ENCODE data around the gene SIGLEC14. TPM values are rescaled to one million over a fixed set of nuclear protein-coding genes. Genes with fewer than 3 reads are reported as not detected.

The SIGLEC14 gene
- total and polyA plus RNA-seq, 2 donors (not counting 3 experiments of a cell fraction or from before 2014, with no cell fraction given) = 0.10 TPM; not detected in 1

DNA sequence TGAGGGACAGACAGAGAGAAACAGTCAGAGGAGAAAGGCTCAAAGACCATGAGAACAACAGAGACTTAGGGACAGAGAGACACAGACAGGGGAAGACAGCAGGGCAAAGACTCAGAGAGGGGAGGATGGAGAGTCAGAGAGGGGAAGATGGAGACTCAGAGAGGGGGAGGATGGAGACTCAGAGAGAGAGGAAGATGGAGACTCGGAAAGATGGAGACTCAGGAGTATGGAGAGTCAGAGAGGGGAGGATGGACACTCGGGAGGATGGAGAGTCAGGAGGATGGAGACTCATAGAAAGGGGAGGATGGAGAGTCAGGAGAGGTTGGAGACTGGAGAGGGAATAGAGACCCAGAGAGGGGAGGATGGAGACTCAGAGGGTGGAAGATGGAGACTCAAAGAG is 47.2 kb upstream of the SIGLEC14 start:
- ChIA-PET CTCF (no interaction called here), POLR2A (no interaction called here)
- intact Hi-C loops (cut with micrococcal nuclease) = no loop called here
- Histone ChIP-seq H3K4me3 (replicated peaks in 1 of 3; ENCODE audit: insufficient read depth in 1 of 3, low read depth in 1 of 3, low read length in 3 of 3) (no peak overlapping the region), H3K9me1 (replicated peaks; ENCODE audit: control insufficient read depth, extremely low read depth, insufficient read depth, low read length) (no peaks in the 10 kb centered on the region), H3K36me3 (ENCODE audit: control insufficient read depth in 2 of 2, extremely low read depth in 1 of 2, insufficient read depth in 2 of 2, low read length in 2 of 2) (peaks cover 14 to 40% of the 10 kb centered on the region in 2 experiments), H3K9ac (replicated peaks; ENCODE audit: extremely low read depth, insufficient read depth, low read length) (no peak overlapping the region), H3K27me3 (ENCODE audit: control insufficient read depth in 2 of 2, insufficient read depth in 2 of 2, low read length in 2 of 2) (no peaks in the 10 kb centered on the region), H3K79me2 (ENCODE audit: control insufficient read depth, insufficient read depth, low read length) (peaks cover 77% of the 10 kb centered on the region), H2AFZ (ENCODE audit: low read depth, low read length) (no peak overlapping the region), H3K27ac (ENCODE audit: insufficient read depth, low read depth, low read length) (no peak overlapping the region), H3K4me2 (ENCODE audit: insufficient read depth, low read length) (no peak overlapping the region), H4K20me1 (replicated peaks; ENCODE audit: control insufficient read depth, extremely low read depth, insufficient read depth, low read length) (peaks cover 5% of the 10 kb centered on the region), H3K4me1 (ENCODE audit: control insufficient read depth, extremely low read depth, insufficient read depth, low read length) (peaks cover 10% of the 10 kb centered on the region), H3K9me3 (replicated peaks; ENCODE audit: control insufficient read depth, insufficient read depth, low read length) (no peaks in the 10 kb centered on the region)
- no peak for FAIRE-seq
- TF ChIP-seq EZH2 (IDR thresholded peaks at IDR 0.05; ENCODE audit: borderline replicate concordance, low read depth, low read length, severe bottlenecking) = no peak
- TF ChIP-seq GATA2 (IDR thresholded peaks at IDR 0.05; ENCODE audit: insufficient read depth, insufficient read length, low read depth, low read length) = no peak
- no peak for TF ChIP-seq FOS (IDR thresholded peaks at IDR 0.05; ENCODE audit: borderline replicate concordance, insufficient read depth, low read length)
- no peak for TF ChIP-seq POLR2AphosphoS5 (IDR thresholded peaks at IDR 0.05; ENCODE audit: insufficient read depth, low read depth, low read length)
- TF ChIP-seq, protein P1, sequence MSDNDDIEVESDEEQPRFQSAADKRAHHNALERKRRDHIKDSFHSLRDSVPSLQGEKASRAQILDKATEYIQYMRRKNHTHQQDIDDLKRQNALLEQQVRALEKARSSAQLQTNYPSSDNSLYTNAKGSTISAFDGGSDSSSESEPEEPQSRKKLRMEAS (IDR thresholded peaks at IDR 0.05; ENCODE audit: insufficient read depth, insufficient read length) = no peak
- no peak for TF ChIP-seq JUN (IDR thresholded peaks at IDR 0.05; ENCODE audit: borderline replicate concordance, insufficient read depth, insufficient read length, low read depth)
- no peak for TF ChIP-seq POLR2A (IDR thresholded peaks at IDR 0.05; ENCODE audit: low read depth, low read length)
- no peak for TF ChIP-seq MYC (IDR thresholded peaks at IDR 0.05; ENCODE audit: low read depth, low read length)
- TF ChIP-seq, protein P2, sequence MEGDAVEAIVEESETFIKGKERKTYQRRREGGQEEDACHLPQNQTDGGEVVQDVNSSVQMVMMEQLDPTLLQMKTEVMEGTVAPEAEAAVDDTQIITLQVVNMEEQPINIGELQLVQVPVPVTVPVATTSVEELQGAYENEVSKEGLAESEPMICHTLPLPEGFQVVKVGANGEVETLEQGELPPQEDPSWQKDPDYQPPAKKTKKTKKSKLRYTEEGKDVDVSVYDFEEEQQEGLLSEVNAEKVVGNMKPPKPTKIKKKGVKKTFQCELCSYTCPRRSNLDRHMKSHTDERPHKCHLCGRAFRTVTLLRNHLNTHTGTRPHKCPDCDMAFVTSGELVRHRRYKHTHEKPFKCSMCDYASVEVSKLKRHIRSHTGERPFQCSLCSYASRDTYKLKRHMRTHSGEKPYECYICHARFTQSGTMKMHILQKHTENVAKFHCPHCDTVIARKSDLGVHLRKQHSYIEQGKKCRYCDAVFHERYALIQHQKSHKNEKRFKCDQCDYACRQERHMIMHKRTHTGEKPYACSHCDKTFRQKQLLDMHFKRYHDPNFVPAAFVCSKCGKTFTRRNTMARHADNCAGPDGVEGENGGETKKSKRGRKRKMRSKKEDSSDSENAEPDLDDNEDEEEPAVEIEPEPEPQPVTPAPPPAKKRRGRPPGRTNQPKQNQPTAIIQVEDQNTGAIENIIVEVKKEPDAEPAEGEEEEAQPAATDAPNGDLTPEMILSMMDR (IDR thresholded peaks at IDR 0.05; ENCODE audit: extremely low read depth in 1 of 2, insufficient read depth in 1 of 2, low read depth in 1 of 2, low read length in 2 of 2) = no peak
- no TSS peak for BruUV-seq (replicated peaks)
- no peak for DNase-seq (ENCODE audit: low read depth, low spot score)
- dilution Hi-C loops (cut with MboI; ENCODE audit: extremely low pct_ligation_motif_present, low sequenced_read_pairs) = no loop called here
